DMS53 treated with DMSO at 0.1 percent for 48 hours (cell line): Measurements from ENCODE around the gene HDAC10.
A peak's percentile ranks its signal among the peaks of the same experiment; 100 is the strongest.

Source experiments
- DNase-seq: peaks from one replicate; lab custom pipeline; 2025; ENCODE audit not compliant: unreplicated experiment; lab: John Stamatoyannopoulos, UW

The HDAC10 gene

GRCh38 chr22:50257451-50258360 is 6.6 kb upstream of the HDAC10 start:
- no peak for DNase-seq

DNA sequence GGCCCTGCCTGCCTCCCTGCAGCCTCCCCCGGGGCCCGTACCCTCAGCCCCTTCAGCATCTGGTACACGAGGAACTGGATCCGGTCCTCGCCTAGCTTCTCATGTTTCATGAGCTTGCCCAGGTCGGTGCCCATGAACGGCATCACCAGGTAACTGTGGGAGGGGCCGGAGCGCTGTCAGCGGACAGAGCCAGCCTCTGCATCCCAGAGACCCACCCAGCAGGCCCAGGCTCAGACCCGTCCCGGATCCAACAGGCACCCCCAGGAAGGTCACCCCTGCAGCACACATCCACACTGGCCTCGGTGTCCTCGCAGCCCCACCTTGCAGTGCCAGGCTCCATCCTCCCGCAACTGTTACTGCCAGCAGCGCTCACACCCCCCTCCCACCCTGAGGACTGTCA is 6.0 kb upstream of the HDAC10 start:
- DNase-seq, result no peak

DNA sequence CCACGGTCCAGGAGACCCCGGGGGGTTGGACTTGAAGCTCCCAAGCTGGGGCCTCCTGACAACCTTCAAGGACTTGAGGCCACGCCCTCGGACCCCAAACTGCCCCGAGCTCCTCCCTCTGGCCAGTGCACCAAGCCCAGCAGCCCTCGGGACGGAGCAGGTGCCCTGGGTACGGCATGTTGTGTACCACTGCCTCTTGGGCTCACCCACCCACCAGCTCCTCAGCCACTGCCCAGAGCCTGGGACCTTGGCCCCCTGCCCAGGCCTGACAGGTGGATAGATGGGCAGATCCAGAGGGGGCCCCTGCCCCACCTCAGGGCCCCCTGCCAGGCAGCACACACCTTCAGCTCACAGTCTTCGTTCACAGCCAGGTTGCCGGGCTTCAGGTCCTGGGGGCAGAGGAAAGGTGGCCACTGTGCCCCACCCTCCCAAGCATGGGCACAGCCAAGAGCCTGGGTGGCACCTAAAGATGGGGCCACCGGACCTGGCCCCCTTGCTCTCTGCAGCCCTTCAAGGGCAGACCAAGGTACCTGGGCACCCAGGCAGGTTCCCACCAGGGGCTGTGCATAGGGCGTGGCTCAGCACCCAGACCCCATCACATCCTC is 5.3 kb upstream of the HDAC10 start:
- DNase-seq, result no peak

DNA sequence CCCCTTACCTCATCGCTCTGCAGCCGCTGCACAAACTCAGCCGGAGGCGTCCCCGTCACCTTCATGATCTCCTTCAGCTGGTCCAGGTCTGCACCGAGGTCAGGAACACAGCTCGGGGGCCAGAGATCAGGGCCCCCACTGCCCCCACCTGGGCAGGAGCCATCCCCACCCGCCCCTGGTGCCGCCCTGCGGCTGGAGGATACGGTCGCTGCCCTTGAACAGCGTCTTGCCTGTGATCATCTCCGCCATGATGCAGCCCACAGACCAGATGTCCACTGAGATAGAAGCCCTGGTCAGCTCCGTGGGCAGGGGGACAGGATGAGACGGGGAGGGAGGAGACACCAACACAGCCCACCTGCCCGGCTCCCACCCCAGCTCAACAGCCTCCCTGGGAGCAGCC is 4.5 kb upstream of the HDAC10 start:
- no peak for DNase-seq

DNA sequence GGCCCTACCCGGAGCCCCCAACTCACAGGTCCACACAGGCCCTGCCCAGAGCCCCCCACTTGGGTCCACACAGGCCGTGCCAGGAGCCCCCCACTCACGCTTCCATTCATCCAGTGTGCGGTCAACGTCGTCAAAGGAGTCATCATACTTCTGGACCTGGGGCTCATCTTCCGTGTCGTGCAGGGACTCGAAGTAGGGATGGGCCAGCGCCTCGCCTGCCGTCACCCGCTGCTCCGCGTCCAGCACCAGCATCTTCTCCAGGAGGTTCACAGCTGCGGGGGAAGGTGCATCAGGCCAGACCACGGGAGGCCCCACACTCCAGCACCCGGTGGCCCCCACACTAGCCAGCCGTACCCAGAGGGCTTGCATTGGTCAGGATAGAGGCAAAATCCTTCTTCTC is 4.0 kb upstream of the HDAC10 start:
- DNase-seq, result no peak

GRCh38 chr22:50253941-50254340 is 2.9 kb upstream of the HDAC10 start:
- no peak for DNase-seq

DNA sequence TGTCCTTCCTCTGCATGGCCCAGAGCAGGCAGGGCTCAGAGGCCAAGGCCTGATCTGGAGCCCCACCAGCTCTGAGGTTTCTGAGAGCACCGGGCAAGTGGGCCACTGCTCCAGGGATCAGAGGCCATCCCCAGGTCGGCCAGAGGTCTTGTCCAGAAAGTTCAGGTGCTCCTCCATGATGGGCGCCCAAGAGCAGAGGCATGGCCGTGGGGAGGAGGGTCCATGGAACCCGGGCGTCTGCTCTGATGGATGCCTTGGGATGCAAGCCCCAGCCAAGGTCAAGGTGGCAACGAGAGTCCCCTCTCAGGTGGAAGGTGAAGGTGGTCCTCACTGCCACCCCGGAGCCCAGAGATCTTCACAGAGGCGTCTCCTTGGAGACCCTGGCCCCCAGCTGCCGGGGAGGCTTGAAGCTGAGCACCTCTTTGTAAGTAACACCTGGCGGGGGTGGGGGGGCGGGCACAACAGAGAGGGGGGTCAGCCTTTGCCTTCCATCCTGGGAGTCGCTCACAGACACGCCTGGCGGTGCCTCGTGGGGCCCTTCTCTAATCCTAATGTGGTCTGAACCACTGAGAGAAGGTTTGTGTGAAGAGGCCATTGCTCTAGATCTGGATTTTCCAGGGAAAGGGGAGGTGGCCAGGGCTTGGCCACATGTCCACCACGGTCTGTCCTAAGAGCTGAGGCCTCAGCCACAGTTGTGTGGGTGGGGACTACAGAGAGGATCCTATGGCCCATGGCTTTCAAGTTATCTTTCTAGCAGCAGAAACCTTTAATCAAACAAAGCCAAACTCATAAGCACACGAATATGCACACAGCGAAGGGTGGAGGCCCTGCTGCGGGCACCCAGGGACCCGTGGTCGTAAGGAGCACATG is 2.2 kb upstream of the HDAC10 start:
- DNase-seq, result no peak

- DNase-seq, result no peak
Observed at GRCh38 chr22:50252082-50253045, 1.3 kb upstream of the HDAC10 start.

- DNase-seq, result no peak
Observed at GRCh38 chr22:50251477-50252081, 514 bp upstream of the HDAC10 start.

DNA sequence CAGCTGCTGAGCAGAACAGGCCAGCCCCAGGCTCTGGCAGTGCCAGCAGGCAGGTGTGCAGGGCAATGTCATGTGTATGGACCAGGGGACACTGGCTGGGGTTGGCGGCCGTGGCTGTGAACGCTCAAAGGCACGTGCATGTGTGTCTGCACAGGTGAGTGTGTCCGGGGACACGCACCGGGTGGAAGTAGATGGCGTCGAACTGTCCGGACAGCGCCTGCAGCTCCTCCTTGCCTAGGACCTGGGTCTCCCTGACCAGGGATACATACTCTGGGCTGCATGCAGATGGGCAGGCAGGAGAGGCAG is 863 bp downstream of the HDAC10 start:
- no peak for DNase-seq

- DNase-seq, result no peak
Observed at GRCh38 chr22:50249341-50250248, 1.5 kb downstream of the HDAC10 start.

- DNase-seq, result no peak
Observed at GRCh38 chr22:50248196-50249081, 2.6 kb downstream of the HDAC10 start.

GRCh38 chr22:50247748-50248147 is 3.3 kb downstream of the HDAC10 start:
- DNase-seq, result peak; percentile 76

GRCh38 chr22:50246242-50247175 is 4.6 kb downstream of the HDAC10 start:
- no peak for DNase-seq

GRCh38 chr22:50245214-50246072 is 5.6 kb downstream of the HDAC10 start:
- DNase-seq, result no peak
